Measurements from ENCODE around the gene PTH1R. TPM values are rescaled to one million over a fixed set of nuclear protein-coding genes. Genes with fewer than 3 reads are reported as not detected.

The PTH1R gene
- total RNA-seq, 2 donors from 2014 or later, result 0.69 to 4.8 TPM

- no peak for TF ChIP-seq CTCF (conservative IDR thresholded peaks at IDR 0.05)
- Histone ChIP-seq H3K36me3 (ENCODE audit: control insufficient read depth, insufficient read depth, low read length) (no peaks in the 10 kb centered on the region), H3K27ac (ENCODE audit: low read depth, low read length) (no peak overlapping the region), H3K9ac (ENCODE audit: extremely low read depth, low read length, poor library complexity, severe bottlenecking) (no peak overlapping the region), H3K9me3 (ENCODE audit: control insufficient read depth, low read length) (no peaks in the 10 kb centered on the region), H3K27me3 (ENCODE audit: control insufficient read depth, insufficient read depth, low read length, poor library complexity, severe bottlenecking) (no peaks in the 10 kb centered on the region), H3K4me3 (ENCODE audit: low read length) (no peak overlapping the region), H3K4me1 (ENCODE audit: control insufficient read depth, insufficient read depth, low read length) (no peaks in the 10 kb centered on the region)
- Mint-ChIP-seq H3K9me3 (no peaks in the 10 kb centered on the region), H3K4me1 (no peaks in the 10 kb centered on the region), H3K4me3 (no peak overlapping the region), H3K27ac (no peak overlapping the region), H3K27me3 (ENCODE audit: insufficient read depth) (no peaks in the 10 kb centered on the region), H3K36me3 (ENCODE audit: low read depth) (no peaks in the 10 kb centered on the region)
- WGBS, 2 experiments (ENCODE audit: insufficient coverage in 1 of 2, insufficient read length in 1 of 2), result 94 to 98% methylated on average over 15 to 24 of the region's 24 CpGs
- no peak for DNase-seq
These were observed 30.9 kb downstream of the PTH1R start for GRCh38 chr3:46908294-46908985.

- Histone ChIP-seq H3K27me3 (ENCODE audit: control insufficient read depth, insufficient read depth, low read length, poor library complexity, severe bottlenecking) (no peaks in the 10 kb centered on the region), H3K9me3 (ENCODE audit: control insufficient read depth, low read length) (no peaks in the 10 kb centered on the region), H3K4me1 (ENCODE audit: control insufficient read depth, insufficient read depth, low read length) (no peaks in the 10 kb centered on the region), H3K27ac (ENCODE audit: low read depth, low read length) (no peak overlapping the region), H3K4me3 (ENCODE audit: low read length) (no peak overlapping the region), H3K9ac (ENCODE audit: extremely low read depth, low read length, poor library complexity, severe bottlenecking) (no peak overlapping the region), H3K36me3 (ENCODE audit: control insufficient read depth, insufficient read depth, low read length) (no peaks in the 10 kb centered on the region)
- WGBS, 2 experiments (ENCODE audit: insufficient coverage in 1 of 2, insufficient read length in 1 of 2), result 60 to 94% methylated on average over 1 to 8 of the region's 8 CpGs
- Mint-ChIP-seq H3K27ac (no peak overlapping the region), H3K4me1 (no peaks in the 10 kb centered on the region), H3K36me3 (ENCODE audit: low read depth) (no peaks in the 10 kb centered on the region), H3K27me3 (ENCODE audit: insufficient read depth) (no peaks in the 10 kb centered on the region), H3K4me3 (no peak overlapping the region), H3K9me3 (no peaks in the 10 kb centered on the region)
- TF ChIP-seq CTCF (conservative IDR thresholded peaks at IDR 0.05), result no peak
- no peak for DNase-seq
These were observed 31.5 kb downstream of the PTH1R start for GRCh38 chr3:46908986-46909534.

- Mint-ChIP-seq H3K4me1 (no peaks in the 10 kb centered on the region), H3K36me3 (ENCODE audit: low read depth) (no peaks in the 10 kb centered on the region), H3K27ac (no peak overlapping the region), H3K9me3 (no peaks in the 10 kb centered on the region), H3K4me3 (no peak overlapping the region), H3K27me3 (ENCODE audit: insufficient read depth) (no peaks in the 10 kb centered on the region)
- H3K9ac ChIP-seq (ENCODE audit: extremely low read depth, low read length, poor library complexity, severe bottlenecking), result no peak overlapping the region
- H3K4me1 ChIP-seq (ENCODE audit: control insufficient read depth, insufficient read depth, low read length), result no peaks in the 10 kb centered on the region
- peak; percentile 92 for TF ChIP-seq CTCF (conservative IDR thresholded peaks at IDR 0.05)
- H3K4me3 ChIP-seq (ENCODE audit: low read length), result no peak overlapping the region
- no peaks in the 10 kb centered on the region for H3K27me3 ChIP-seq (ENCODE audit: control insufficient read depth, insufficient read depth, low read length, poor library complexity, severe bottlenecking)
- no peaks in the 10 kb centered on the region for H3K36me3 ChIP-seq (ENCODE audit: control insufficient read depth, insufficient read depth, low read length)
- peak; percentile 97 for DNase-seq
- 16 to 36% methylated on average over 11 to 18 of the region's 18 CpGs for WGBS, 2 experiments (ENCODE audit: insufficient coverage in 1 of 2, insufficient read length in 1 of 2)
- no peak overlapping the region for H3K27ac ChIP-seq (ENCODE audit: low read depth, low read length)
- no peaks in the 10 kb centered on the region for H3K9me3 ChIP-seq (ENCODE audit: control insufficient read depth, low read length)
These were observed 32.1 kb downstream of the PTH1R start for GRCh38 chr3:46909535-46910161.
